Measurements from ENCODE around the gene KCNK13. TPM values are rescaled to one million over a fixed set of nuclear protein-coding genes. Genes with fewer than 3 reads are reported as not detected.

Gene KCNK13
- polyA plus RNA-seq, 1 donor (not counting 4 experiments of a cell fraction or from before 2014, with no cell fraction given): 0.03 TPM

- no peaks in the 10 kb centered on the region for H3K9me3 ChIP-seq (ENCODE audit: control insufficient read depth, low read depth, low read length)
- H3K4me2 ChIP-seq (ENCODE audit: control insufficient read depth, extremely low read depth, insufficient read depth, low read depth, low read length): no peak overlapping the region
- H3K9ac ChIP-seq (ENCODE audit: control insufficient read depth, extremely low read depth, insufficient read depth, low read length): no peak overlapping the region
- H3K4me3 ChIP-seq (ENCODE audit: control insufficient read depth in 2 of 3, extremely low read depth in 1 of 3, insufficient read depth in 2 of 3, low read depth in 1 of 3, low read length in 3 of 3): no peak overlapping the region
- no peaks in the 10 kb centered on the region for H4K20me1 ChIP-seq (ENCODE audit: control insufficient read depth, extremely low read depth, insufficient read depth, low read length)
- no peaks in the 10 kb centered on the region for H3K36me3 ChIP-seq (ENCODE audit: control insufficient read depth in 2 of 2, extremely low read depth in 1 of 2, insufficient read depth in 2 of 2, low read length in 2 of 2)
- H3K27me3 ChIP-seq (ENCODE audit: control insufficient read depth, extremely low read depth, insufficient read depth, low read length): no peaks in the 10 kb centered on the region
- H3K79me2 ChIP-seq (ENCODE audit: control insufficient read depth, insufficient read depth, low read length): no peaks in the 10 kb centered on the region
- H3K4me1 ChIP-seq (ENCODE audit: control insufficient read depth, extremely low read depth, insufficient read depth, low read length): no peaks in the 10 kb centered on the region
- H3K27ac ChIP-seq (ENCODE audit: control insufficient read depth, insufficient read depth, low read length): no peak overlapping the region
- no peak overlapping the region for H2AFZ ChIP-seq (ENCODE audit: control insufficient read depth, low read length)
- TF ChIP-seq CTCF (optimal IDR thresholded peaks at IDR 0.05 in 1 of 3, IDR thresholded peaks at IDR 0.05 in 1 of 3, conservative IDR thresholded peaks at IDR 0.05 in 1 of 3; ENCODE audit: extremely low read depth in 1 of 3, insufficient read depth in 2 of 3, low read length in 3 of 3) (no peak), EZH2 (IDR thresholded peaks at IDR 0.05; ENCODE audit: low read length) (no peak)
- DNase-seq (ENCODE audit: low read depth, low spot score) (no peak), FAIRE-seq (no peak)
- dilution Hi-C loops (cut with MboI; ENCODE audit: extremely low pct_ligation_motif_present, low sequenced_read_pairs): no loop called here
- no peaks in the 10 kb centered on the region for H3K9me1 ChIP-seq (ENCODE audit: control insufficient read depth, extremely low read depth, insufficient read depth, low read length)
These were observed 118.3 kb downstream of the KCNK13 start for GRCh38 chr14:90179809-90180779.

- FAIRE-seq: no peak
- Histone ChIP-seq H4K20me1 (ENCODE audit: control insufficient read depth, extremely low read depth, insufficient read depth, low read length) (no peaks in the 10 kb centered on the region), H3K9me3 (ENCODE audit: control insufficient read depth, low read depth, low read length) (no peaks in the 10 kb centered on the region), H3K4me2 (ENCODE audit: control insufficient read depth, extremely low read depth, insufficient read depth, low read depth, low read length) (no peak overlapping the region), H3K4me3 (ENCODE audit: control insufficient read depth in 2 of 3, extremely low read depth in 1 of 3, insufficient read depth in 2 of 3, low read depth in 1 of 3, low read length in 3 of 3) (no peak overlapping the region), H3K4me1 (ENCODE audit: control insufficient read depth, extremely low read depth, insufficient read depth, low read length) (no peaks in the 10 kb centered on the region), H2AFZ (ENCODE audit: control insufficient read depth, low read length) (no peak overlapping the region), H3K9ac (ENCODE audit: control insufficient read depth, extremely low read depth, insufficient read depth, low read length) (no peak overlapping the region), H3K9me1 (ENCODE audit: control insufficient read depth, extremely low read depth, insufficient read depth, low read length) (no peaks in the 10 kb centered on the region), H3K79me2 (ENCODE audit: control insufficient read depth, insufficient read depth, low read length) (no peaks in the 10 kb centered on the region), H3K36me3 (ENCODE audit: control insufficient read depth in 2 of 2, extremely low read depth in 1 of 2, insufficient read depth in 2 of 2, low read length in 2 of 2) (no peaks in the 10 kb centered on the region), H3K27me3 (ENCODE audit: control insufficient read depth, extremely low read depth, insufficient read depth, low read length) (no peaks in the 10 kb centered on the region), H3K27ac (ENCODE audit: control insufficient read depth, insufficient read depth, low read length) (no peak overlapping the region)
- dilution Hi-C loops (cut with MboI; ENCODE audit: extremely low pct_ligation_motif_present, low sequenced_read_pairs): no loop called here
- no peak for DNase-seq (ENCODE audit: low read depth, low spot score)
- TF ChIP-seq CTCF (optimal IDR thresholded peaks at IDR 0.05 in 1 of 3, IDR thresholded peaks at IDR 0.05 in 1 of 3, conservative IDR thresholded peaks at IDR 0.05 in 1 of 3; ENCODE audit: extremely low read depth in 1 of 3, insufficient read depth in 2 of 3, low read length in 3 of 3) (no peak), EZH2 (IDR thresholded peaks at IDR 0.05; ENCODE audit: low read length) (no peak)
These were observed 122.3 kb downstream of the KCNK13 start for GRCh38 chr14:90184094-90184493.
